Lower lobe of right lung (tissue), 2 donors: ENCODE data around the gene GEN1. TPM values are rescaled to one million over a fixed set of nuclear protein-coding genes. Genes with fewer than 3 reads are reported as not detected.

Experiments used
- ATAC-seq, 2 donors: fragments of 200-7000 bp; cut with Tn5 transposase; one replicate each; pipeline ENCODE4 v1.9.1; 2020 to 2022; ENCODE audit warnings: mild to moderate bottlenecking in 2 of 2, moderate library complexity in 2 of 2
- DNase-seq: peaks from one replicate; pipeline ENCODE4 v3.0.0-alpha.2; 2020
- H3K27ac ChIP-seq: fragments of 200-600 bp; one replicate; pipeline ENCODE4 v1.8.0; 2022
- H3K27me3 ChIP-seq: fragments of 200-600 bp; one replicate; pipeline ENCODE4 v1.8.0; 2022; ENCODE audit warnings: low read depth
- H3K36me3 ChIP-seq: fragments of 200-600 bp; one replicate; pipeline ENCODE4 v1.8.0; 2022; ENCODE audit warnings: mild to moderate bottlenecking
- H3K4me1 ChIP-seq: fragments of 200-600 bp; one replicate; pipeline ENCODE4 v1.8.0; 2022
- H3K4me3 ChIP-seq: fragments of 200-600 bp; one replicate; pipeline ENCODE4 v1.8.0; 2022; ENCODE audit warnings: mild to moderate bottlenecking
- H3K9me3 ChIP-seq: fragments of 200-600 bp; one replicate; pipeline ENCODE4 v1.8.0; 2022
- CTCF ChIP-seq: fragments of 200-600 bp; IDR thresholded peaks from one replicate; pipeline ENCODE4 v1.8.0; 2022; ENCODE audit warnings: antibody characterized with exemption, mild to moderate bottlenecking
- intact Hi-C: fragments of 100-400 bp; cut with DNase I; formaldehyde crosslinking; loops from one replicate; pipeline ENCODE4 v1.11.0; 2022
- total RNA-seq: library from RNA; stranded (reverse); fragmentation: NEBNext Ultra II Directional; extraction: Animal tissue kit (Norgen Biotek cat#: 25700); gene quantifications from one replicate; pipeline ENCODE4 v1.2.1, GENCODE V29; 2021
- donor health status: DM: no; HTN: yes; CAD: no; lungs with severe emphysema.

The GEN1 gene
- total RNA-seq, 1 donor from 2014 or later: 9.0 TPM

GRCh38 chr2:17813742-17814473 is 60.0 kb downstream of the GEN1 start:
- H3K4me1 ChIP-seq: no peaks in the 10 kb centered on the region
- TF ChIP-seq CTCF: no peak
- H3K4me3 ChIP-seq: no peak overlapping the region
- H3K9me3 ChIP-seq: no peaks in the 10 kb centered on the region
- intact Hi-C loops: no loop called here
- no peaks in the 10 kb centered on the region for H3K27me3 ChIP-seq
- ATAC-seq: peak in 1 of 2 donors; percentile 29
- DNase-seq: no peak
- H3K36me3 ChIP-seq: no peaks in the 10 kb centered on the region
- no peak overlapping the region for H3K27ac ChIP-seq

- ATAC-seq: no peak
- no peak for TF ChIP-seq CTCF
- intact Hi-C loops: no loop called here
Observed at GRCh38 chr2:17814601-17815000, 60.7 kb downstream of the GEN1 start.

GRCh38 chr2:17815468-17816184 is 61.7 kb downstream of the GEN1 start:
- intact Hi-C loops: no loop called here
- no peak overlapping the region for H3K27ac ChIP-seq
- no peaks in the 10 kb centered on the region for H3K9me3 ChIP-seq

More at GRCh38 chr2:17814601-17815000, 60.7 kb downstream of the GEN1 start:
- Histone ChIP-seq H3K36me3 (no peaks in the 10 kb centered on the region), H3K4me1 (no peaks in the 10 kb centered on the region), H3K4me3 (no peak overlapping the region), H3K9me3 (no peaks in the 10 kb centered on the region), H3K27me3 (no peaks in the 10 kb centered on the region), H3K27ac (no peak overlapping the region)
- DNase-seq: no peak

GRCh38 chr2:17816396-17817245 is 62.7 kb downstream of the GEN1 start, which contains the start of gene MSGN1:
TSS of gene MSGN1 (plus strand) at chr2:17816460. CDS start at chr2:17816519, 59 bp downstream.
- intact Hi-C loops: no loop called here
- Histone ChIP-seq H3K27me3 (no peaks in the 10 kb centered on the region), H3K4me3 (no peak within 1 kb of the TSS), H3K4me1 (peaks cover 9% of the 10 kb centered on the region), H3K36me3 (no peaks in the 10 kb centered on the region), H3K9me3 (no peaks in the 10 kb centered on the region), H3K27ac (no peak within 1 kb of the TSS)
- ATAC-seq: no peak
- TF ChIP-seq CTCF: no peak
- no peak for DNase-seq

More at GRCh38 chr2:17815468-17816184, 61.7 kb downstream of the GEN1 start:
- ATAC-seq (peak in 1 of 2 donors; percentile 47), DNase-seq (no peak)
- Histone ChIP-seq H3K4me1 (no peaks in the 10 kb centered on the region), H3K4me3 (no peak overlapping the region), H3K36me3 (no peaks in the 10 kb centered on the region), H3K27me3 (no peaks in the 10 kb centered on the region)
- TF ChIP-seq CTCF: no peak

- intact Hi-C loops: no loop called here
- H3K36me3 ChIP-seq: no peaks in the 10 kb centered on the region
- H3K4me1 ChIP-seq: peaks cover 24% of the 10 kb centered on the region
- no peak for DNase-seq
- H3K27me3 ChIP-seq: no peaks in the 10 kb centered on the region
- no peak for ATAC-seq
- TF ChIP-seq CTCF: no peak
- H3K4me3 ChIP-seq: no peak overlapping the region
- H3K27ac ChIP-seq: no peak overlapping the region
- H3K9me3 ChIP-seq: no peaks in the 10 kb centered on the region
Observed at GRCh38 chr2:17818235-17818815, 64.4 kb downstream of the GEN1 start.
